ENCODE results near the gene RYR3.

DNA sequence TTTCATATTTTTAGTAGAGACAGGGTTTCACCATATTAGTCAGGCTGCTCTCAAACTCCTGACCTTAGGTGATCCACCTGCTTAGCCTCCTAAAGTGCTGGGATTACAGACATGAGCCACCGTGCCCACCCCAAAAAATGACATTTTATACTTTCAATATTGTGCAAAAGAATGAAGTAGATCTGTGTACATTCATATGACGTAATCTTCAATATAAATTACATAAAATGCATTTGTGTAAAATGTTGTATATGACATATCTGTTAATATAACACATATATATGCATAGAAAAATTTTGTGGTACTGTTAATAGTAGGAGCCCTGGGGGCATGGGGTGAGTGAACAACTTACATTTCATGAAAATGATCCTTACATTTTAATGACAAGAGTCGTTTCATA, 71.7 kb downstream of the RYR3 start:
- no peak for TF ChIP-seq MYC (IDR thresholded peaks at IDR 0.05; ENCODE audit: insufficient read depth, insufficient read length, insufficient replicate concordance, low read length, severe bottlenecking)
- no peak for TF ChIP-seq CTCF (IDR thresholded peaks at IDR 0.05 in 2 of 3, conservative IDR thresholded peaks at IDR 0.05 in 1 of 3; ENCODE audit: control insufficient read depth in 2 of 3, extremely low read depth in 1 of 3, insufficient read depth in 1 of 3, low read depth in 3 of 3, low read length in 3 of 3)
- no peak for TF ChIP-seq RFX5 (IDR thresholded peaks at IDR 0.05; ENCODE audit: low read depth, low read length)
